Inflammatory macrophage treated with lipopolysaccharide for 1 hour (primary cell): Measurements from ENCODE around the gene XRCC2.
"Not testable (repeated sequence)": the region's sequence is repeated elsewhere in the genome, so short reads cannot be mapped to it uniquely, and the experiment has no call there.

ENCODE experiments used
- DNase-seq, 2 donors: peaks; one replicate each; pipeline ENCODE4 v3.0.0-alpha.2; 2020 to 2022

XRCC2 gene

DNA sequence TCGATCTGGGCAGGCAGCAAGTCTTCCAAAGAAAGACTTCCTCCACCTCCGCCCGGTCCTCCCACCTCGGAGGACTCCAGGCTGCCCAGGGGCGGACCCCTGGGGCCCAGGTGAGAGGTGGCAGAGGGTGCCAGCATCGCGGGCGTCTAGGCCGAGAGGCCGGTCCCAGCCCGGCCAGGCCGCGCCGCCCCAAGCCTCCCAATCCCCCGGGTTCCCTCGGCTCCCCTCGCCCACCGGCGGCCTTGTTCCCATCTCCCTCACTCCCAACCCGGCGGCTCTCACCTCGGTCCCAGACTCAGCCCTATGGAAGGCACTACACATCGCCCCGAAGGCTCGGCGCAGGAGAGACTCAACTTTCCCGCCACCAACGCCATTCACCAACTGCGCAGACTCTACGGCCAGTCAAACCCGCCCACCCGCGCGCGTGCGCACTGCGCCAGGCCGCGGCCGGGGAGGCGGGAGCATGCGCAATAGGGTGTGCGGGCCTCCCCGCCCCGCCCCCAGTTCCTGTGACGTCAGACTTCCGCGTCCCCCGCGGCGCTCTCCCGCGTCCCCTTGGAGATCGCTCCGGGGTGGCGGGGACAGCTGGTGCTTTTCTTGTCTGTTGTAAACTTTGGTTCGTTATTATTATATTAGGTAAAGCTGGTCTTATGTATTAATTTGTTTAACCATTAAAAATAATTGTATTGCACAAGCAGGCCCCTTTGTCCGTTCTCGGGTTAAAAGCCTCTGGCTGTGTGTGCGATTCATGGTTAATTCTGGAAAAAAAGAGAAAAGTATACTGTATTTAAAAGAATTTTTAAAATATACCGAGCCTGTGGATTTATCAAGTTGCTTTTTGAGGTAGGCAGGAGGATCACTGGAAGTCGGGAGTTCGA, at the start of gene XRCC2:
TSS of gene XRCC2 (minus strand) at position 383 of the 878 bp plus-strand sequence. CDS start at position 321, 62 bp downstream.
- peak; percentile 86 to 99 for DNase-seq

DNA sequence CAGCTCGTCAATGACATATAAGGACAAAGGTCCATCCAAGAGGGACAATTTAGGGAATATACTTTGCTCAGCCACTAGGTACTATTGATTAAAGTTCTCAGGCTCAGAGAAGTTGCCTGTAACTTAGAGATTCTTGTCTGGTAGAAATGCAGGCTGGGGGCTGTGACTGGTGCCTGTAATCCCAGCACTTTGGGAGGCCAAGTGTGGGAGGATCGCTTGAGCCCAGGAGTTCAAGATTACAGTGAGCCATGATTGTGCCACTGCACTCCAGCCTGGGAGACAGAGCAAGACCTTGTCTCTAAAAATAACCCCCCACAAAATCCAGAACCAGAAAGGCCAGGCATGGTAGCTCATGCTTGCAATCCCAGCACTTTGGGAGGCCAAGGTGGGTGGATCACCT, 47.4 kb upstream of the XRCC2 start:
- DNase-seq: no peak

DNA sequence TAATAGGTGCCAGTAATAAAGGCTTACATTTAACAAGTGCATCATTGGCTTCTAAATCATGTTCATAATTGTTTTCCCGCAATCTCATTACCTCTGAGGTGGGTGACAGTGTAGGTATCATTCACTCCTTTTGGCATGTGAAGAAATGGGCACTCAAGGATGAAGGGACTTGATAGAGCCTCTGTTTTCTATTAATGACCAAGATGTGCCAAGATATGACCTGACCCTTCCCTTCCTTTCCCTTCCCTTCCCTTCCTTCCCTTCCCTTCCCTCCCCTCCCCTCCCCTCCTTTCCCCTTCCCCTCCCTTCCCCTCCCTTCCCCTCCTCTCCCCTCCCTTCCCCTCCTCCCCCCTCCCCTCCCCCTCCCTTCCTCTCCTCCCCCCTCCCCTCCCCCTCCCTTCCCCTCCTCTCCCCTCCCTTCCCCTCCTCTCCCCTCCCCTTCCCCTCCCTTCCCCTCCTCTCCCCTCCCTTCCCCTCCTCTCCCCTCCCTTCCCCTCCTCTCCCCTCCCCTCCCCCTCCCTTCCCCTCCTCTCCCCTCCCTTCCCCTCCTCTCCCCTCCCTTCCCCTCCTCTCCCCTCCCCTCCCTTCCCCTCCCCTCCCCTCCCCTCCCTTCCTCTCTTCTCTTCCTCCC, 36.6 kb upstream of the XRCC2 start:
- DNase-seq: not testable (repeated sequence)

DNA sequence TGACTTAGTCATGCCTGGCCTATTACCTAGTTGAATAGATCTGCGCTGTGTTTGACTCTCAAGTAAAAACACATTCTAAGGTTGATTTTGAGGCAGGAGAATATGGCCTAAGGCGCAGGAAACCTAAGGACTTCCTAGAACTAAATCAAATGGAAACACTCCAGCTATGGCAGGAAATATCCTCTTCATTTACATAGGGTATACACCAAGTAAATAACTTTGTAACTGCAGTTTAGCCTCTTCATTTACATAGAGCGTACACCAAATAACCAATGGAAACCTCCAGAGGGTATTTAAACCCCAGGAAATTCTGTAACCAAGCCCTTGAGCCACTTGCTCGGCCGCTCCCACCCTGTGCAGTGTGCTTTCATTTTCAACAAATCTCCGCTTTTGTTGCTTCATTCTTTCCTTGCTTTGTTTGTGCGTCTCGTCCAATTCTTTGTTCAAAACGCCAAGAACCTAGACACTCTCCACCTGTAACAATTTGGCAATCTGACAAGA, 35.6 kb upstream of the XRCC2 start:
- no peak for DNase-seq

DNA sequence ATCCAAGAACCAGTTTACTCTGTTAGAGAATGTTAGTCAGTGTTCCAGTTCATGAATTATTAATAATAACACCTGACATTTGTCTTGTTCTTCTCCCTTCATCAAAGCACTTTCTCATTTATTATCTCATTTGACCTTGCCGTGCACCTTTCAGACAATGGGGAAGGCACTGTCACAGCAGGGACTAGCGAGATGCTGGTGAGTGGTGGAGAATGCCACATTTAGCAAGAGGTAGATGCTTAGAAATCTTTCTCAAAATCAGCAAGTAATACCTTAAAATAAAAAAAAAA, 34.2 kb upstream of the XRCC2 start:
- no peak for DNase-seq

DNA sequence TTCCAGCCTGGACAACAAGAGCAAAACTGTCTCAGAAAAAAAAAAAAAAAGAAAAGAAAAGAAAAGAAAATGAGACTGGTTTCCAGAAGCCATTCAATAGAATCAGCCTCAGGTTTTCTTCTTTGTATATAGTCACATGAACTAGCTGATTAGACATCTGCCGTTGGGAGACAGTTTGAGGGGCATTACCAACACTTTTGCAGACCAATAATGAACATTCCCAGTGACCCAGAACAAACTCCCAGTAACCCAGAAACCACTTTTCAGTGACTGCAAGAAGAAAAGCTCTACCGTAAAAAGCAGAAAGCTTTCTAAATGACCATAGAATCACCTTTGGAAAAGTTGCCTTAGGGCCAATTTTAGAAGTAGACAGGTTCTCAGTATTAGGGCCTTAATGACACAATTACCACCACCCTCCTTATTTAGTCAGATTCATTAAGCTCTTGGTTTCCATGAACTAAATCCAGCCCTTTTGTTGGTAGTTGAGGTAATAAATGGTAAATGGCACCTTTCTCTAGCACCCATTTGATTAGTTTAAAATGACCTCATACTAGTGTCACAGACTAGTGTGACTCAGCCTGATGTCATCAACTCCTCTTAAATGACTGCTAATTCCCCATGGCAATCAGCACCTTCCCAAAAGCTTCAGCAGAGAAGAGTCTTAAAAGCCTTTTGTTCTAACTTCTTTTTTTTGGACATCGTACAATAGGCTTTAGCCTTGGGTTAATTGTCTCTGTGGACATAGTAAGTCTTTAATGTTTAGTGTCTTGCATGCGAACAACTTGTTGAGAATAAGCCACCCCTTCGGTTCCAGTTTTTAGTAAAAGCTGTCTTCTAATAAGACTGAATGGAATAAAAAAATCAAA, 33.6 kb upstream of the XRCC2 start:
- peak in 1 of 2 donors; percentile 22 for DNase-seq

DNA sequence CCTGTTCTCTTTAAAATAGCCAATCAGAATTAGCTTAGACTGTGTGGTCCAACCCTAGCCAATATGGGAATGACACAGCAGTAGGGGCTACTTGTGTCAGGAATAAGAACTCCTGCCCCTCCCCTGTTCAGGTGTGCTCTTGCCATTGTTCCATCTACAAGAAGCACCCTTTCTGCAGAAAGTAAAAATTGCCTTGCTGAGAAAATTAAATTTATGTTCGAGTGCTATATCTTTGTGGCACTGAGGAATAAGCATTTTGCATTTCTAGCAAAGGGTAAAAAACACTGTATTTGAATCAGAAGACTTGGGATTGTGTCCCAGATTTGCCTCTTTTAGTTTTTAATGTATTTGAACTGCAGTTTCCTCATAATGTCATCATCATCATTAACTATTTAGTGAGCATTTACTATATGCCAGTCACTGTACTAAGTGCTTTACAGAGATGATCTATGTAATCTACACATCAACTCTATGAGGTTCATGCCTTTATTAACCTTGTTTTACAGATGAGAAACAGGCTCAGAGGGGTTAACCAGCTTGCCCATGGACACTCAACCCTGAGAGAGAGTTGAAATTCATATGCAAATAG, 28.9 kb upstream of the XRCC2 start:
- DNase-seq: no peak

DNA sequence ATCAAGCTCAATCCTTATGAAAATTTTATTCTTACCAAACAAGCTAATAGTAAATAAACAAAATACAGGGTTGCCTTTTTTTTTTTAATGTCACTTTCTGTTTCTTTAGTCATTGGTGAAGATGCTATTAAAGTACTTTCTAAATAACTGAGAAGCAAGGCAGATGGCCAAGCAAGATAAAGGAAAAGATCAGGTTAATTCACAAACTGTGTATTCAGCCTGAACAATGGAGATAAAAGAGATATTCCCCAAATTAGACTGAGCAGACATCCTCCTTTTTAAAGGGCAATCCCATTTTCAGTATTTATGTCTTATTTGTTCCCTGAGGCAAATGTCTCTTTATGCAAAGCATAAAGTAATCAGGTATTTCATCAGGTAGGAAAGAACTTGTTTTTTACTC, 23.1 kb upstream of the XRCC2 start:
- no peak for DNase-seq

DNA sequence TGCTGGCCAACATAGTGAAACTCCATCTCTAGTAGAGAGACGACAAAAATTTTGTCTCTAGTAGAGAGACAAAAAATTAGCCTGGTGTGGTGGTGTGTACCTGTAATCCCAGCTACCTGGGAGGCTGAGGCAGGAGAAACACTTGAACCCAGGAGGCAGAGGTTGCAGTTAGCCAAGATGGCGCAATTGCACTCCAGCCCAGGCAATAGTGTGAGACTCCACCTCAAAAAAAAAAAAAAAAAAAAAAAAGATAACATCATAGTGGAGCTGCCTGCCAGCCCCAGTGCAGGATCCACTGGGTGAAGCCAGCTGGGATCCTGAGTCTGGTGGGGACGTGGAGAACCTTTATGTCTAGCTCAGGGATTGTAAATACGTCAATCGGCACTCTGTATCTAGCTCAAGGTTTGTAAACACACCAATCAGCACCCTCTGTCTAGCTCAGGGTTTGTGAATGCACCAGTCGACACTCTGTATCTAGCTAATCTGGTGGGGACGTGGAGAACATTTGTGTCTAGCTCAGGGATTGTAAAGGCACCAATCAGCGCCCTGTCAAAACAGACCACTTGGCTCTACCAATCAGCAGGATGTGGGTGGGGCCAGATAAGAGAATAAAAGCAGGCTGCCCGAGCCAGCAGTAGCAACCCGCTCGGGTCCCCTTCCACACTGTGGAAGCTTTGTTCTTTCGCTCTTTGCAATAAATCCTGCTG, 21.5 kb upstream of the XRCC2 start:
- DNase-seq: not testable (repeated sequence)

DNA sequence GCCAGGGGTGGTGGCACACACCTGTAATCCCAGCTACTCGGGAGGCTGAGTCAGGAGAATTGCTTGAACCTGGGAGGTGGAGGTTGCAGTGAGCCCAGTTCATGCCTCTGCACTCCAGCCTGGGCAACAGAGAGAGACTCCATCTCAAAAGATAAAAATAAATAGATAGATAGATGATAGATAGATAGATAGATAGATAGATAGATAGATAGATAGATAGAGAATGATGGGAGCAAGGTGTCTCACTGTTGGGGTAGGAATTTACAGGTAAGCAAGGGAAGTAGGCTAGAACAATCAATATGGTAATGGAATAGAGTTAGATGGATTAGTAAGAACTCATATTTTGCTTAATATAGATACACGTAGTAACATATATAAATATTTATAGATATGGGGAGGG, 16.3 kb upstream of the XRCC2 start:
- DNase-seq: not testable (repeated sequence)

DNA sequence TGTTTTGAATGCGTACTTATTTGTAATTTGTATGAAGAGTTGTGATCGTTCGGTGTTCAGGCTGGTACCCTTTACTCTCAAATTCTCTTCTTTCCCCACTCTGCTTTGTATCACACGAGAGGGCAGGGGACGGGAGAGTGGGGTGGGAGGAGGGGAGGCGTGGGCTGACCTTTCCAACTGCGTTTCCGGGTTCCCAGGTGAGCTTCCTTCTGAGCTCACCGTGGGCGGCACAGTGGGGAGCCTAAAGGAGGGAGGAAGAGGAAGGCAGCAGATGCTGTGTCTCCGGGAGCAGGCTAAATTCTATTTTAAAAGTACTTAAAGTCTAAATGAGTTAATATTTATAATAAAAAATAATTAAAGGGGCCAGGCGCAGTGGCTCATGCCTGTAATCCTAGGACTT, 7.4 kb upstream of the XRCC2 start:
- no peak for DNase-seq

DNA sequence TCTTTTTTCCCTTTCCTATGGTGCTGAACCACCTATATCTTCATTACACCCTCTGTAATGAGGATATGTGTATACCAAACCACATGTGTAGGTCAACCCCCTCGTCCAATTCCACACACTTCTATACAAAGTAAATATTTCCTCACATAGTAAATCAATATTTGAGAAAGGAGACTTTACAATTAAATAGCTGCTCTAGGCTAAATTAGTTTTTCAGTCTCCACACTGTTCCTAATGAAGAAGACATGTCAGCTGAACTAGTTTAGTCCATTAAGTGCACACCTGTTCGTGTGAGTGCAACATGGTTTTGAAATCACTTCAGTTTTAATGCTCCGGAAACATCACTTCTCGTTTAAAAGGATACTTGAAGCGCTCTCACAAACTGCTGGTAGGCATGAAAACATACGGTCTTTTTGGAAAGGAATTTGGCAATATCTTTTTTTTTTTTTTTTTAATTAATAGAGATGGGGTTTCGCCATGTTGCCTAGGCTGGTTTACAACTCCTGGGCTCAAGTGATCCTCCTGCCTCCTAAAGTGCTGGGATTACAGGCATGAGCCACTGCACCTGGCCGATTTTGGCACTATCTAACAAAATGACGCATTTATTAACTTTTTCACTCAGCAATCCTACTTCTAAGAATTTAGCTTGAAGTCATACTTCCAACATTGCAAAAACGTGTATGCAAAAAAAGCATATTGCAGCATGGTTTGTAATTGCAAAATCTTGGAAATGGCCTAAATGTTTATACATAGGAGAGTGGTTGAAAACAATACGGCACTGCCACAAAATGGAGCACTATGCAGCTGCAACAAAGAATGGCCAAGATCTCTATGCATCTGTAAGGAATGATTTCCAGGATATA, 2.1 kb upstream of the XRCC2 start:
- DNase-seq: peak; percentile 86 to 92

DNA sequence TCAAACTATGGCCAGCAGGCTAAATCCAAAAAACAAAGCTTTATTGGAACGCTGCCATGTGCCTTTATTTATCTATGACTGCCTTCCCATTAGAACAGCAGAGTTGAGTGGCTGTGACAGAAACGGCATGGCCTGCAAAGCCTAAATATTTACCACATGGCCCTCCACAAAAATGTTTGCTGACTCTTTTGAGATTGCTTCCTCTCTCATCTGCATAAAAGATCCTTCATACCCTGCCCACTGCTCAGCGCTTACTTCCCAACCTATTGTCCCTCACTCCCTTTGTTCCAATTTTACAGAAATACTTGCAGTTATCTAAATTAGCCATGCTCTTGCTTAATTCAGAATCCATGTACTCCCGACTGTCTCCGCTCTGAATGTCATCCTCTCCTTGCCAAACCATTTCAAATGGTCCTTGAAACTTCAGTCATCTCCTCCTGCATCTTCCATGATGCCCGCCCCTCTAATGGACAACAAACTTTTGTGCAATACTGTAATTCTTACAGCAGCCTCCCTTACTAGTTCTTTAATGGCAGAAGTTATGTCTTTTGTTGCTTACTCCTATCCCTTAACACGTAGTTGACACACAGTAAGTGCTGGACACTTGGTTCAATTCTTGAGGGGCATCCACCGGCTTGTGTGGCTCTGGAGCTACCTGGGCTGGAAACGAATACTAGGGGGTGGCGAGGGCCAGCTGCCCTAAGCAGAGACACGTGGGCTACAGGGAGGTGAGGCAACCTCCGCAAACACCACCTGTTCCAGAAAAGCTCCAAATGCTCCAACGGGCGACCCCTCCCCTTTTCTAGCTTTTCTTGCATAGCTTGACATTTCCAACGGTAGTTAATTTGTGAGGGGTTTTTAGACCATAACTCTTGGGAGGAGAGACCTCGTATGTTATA, 832 bp downstream of the XRCC2 start:
- no peak for DNase-seq

DNA sequence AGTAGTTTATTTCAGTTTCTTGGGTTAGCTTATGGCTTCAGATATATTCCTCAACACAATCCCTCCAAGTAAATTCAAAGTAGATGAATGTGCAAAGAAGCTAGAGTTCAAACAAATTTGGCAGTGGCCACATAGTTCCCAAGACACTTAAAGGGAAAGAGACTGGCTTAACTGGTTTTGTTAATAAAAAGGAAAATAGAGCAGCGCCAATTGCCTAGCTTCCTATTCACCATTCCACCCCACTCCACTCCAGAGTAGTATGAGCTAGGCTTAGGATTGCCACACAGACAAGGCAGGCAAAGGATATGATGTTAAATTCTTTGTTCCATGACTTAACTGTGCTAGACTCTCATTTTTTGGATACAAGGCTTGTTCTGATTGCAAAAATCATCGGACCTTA, 2.0 kb downstream of the XRCC2 start:
- no peak for DNase-seq

DNA sequence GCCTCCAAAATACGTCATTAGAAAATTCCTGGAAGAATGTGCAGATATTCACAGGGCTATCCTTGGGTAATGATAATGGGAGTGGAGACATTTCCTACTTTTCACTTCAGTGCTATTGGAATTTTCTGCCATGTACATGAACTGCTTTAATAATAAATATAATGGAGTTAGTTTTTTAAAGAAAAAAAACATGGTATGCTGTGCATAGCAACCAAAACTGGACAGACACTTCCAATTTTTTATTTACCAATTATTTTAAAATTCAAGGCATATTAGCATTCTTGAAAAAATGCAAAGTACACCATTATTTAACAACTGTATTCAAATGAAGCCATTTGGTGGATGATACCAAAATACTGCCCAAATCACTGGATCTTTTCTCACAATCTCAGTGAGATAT, 3.3 kb downstream of the XRCC2 start:
- DNase-seq: no peak

DNA sequence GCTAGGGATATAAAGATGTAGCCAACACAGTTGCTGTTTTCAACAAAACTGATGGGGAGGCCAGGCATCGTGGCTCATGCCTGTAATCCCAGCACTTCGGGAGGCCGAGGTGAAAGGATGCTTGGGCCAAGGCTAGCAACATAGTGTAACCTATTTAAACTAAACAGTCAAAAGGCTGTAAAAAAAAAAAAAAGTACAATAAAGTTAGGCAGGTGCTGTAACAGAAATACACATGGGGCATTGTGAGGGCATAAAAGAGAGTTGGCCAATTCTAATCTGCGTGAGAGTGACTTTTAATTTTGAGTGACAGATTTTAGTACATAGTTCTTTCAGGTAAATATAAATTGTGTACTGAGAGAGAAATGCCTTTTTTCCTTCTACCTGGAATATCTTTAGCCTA, 6.2 kb downstream of the XRCC2 start:
- DNase-seq: no peak

DNA sequence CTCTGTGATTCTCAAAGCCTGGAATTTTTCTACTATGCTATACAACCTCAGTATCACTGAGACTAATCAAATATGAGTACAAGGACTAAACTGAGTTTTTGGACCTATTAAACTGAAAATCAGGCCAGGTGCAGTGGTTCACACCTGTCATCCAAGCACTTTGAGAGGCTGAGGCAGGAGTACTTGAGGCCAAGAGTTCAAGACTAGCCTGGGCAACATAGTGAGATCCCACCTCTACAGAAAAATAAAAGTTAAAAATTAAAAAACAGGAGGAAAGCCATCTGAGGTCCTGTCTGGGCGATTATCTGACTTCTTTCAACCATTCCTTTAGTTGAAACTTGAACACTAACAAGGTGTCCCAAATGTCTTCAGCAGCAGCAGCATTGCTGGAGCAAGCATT, 7.0 kb downstream of the XRCC2 start:
- DNase-seq: no peak

DNA sequence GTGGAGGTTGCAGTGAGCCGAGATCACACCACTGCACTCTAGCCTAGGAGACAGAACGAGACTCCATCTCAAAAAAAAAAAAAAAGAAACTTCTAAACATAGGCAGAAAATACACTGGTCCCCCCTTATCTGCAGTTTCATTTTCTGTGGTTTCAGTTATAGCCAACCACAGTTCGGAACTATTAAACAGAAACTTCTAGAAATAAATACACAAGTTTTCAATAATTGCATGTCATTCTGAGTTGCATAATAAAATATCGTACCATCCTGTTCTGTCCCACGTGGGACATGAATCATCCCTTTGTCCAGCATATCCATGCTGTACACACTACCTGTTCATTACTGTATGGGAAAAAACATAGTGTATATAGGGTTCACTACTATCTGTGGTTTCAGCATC, 8.0 kb downstream of the XRCC2 start:
- peak; percentile 37 to 40 for DNase-seq

DNA sequence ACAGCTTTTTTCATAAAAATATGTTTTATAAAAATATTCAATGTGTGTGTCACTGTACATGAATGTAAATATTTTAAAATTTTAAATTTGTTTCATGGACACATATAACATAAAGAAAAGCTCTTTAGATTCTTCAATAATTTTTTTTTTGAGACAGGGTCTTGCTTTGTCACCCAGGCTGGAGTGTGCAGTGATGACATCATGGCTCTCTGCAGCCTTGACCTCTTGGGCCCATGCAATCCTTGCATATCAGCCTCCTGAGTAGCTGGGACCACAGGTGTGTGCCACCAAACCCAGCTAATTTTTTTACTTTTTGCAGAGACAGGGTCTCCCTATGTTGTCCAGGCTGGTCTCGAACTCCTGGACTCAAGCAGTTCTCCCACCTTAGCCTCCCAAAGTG, 9.9 kb downstream of the XRCC2 start:
- no peak for DNase-seq

DNA sequence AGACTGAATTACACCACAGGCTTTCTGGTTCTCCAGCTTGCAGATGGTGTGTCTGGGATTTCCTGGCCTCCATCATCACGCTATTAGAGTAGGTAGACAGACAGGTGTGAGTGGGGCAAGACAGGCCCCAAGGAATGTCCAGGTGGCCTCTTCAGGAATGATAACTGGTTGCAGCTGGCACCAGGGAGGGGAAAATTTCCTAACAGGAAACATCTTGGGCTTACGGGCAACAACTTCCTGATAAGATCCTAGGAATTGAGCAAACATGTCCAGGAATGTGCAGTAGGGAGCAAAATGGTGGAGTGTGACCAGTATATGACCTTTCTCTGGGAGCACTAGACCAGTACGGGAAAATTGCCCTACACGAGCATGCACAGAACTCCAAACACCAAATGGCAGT, 11.3 kb downstream of the XRCC2 start:
- DNase-seq: no peak
